Colon (tissue), 2 donors: ENCODE measurements around the gene ABCC1.
"Not testable (repeated sequence)": the region's sequence is repeated elsewhere in the genome, so short reads cannot be mapped to it uniquely, and the experiment has no call there.

Experiments used
- FAIRE-seq: peaks from 2 replicates; lab custom pipeline; 2012; peaks lifted over from hg19 to GRCh38; lab: Jason Lieb, UNC
- donor health status: control.
- donor health status: control.

ABCC1 gene

GRCh38 chr16:15946257-15947044 is 3.0 kb upstream of the ABCC1 start:
- no peak for FAIRE-seq

DNA sequence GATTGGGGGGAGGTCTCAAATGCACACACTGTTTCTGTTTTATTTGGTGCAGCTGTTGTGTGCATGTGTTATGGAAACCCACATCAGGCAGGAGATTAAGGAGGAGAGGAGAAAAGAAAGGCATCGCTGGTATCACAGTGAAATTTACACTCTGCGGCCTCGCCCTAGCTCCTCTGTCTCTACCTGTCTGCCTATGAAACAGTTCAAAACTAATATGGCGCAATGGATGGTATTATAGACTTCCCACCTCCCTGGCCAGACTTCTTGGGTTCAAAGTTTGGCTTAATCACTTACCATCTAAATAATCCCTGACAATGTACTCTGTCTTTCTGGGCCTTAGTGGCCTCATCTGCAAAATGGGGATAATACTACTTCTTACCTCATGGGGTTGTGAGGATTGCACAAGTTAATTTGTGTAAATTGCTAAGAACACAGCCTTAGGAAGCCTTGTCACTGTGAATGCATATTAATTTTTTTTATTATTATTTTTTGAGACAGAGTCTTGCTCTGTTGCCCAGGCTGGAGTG is 1.4 kb upstream of the ABCC1 start:
- FAIRE-seq, result no peak

- no peak for FAIRE-seq
Observed at GRCh38 chr16:15948532-15949209, 745 bp upstream of the ABCC1 start.

DNA sequence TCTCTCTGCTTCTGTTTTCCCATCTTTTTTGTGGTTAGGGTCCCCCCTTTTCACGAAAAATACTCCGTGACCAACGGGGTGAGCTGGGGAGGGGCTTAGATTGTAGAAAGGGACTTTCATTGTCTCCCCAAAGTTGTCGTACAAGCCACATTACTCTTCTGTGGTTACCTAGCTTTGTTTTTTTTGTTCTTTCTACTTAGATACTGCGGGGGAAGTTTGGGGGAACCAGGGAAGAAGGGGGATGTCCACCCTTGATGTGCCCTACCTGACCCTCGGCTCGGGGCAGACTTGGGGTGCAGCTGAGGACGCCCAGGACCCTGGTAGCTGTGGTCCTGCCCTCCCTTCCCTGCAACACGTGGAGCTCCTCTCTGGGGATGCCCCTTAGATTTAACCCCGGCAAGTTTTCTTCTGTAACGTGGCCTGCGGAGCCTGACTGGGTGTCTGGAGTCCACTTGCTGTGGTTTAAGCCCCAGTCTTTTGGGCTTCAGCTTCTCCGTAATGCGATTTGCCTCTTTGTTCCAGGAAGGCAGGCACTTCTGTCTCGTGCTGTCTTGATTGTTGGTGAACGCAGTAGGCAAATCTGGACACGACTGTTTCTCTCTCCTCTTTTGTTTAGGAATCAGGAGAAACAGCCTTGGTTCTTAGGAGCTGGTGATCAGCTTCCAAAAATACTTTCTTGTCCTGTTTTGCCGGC is 892 bp downstream of the ABCC1 start:
- no peak for FAIRE-seq

DNA sequence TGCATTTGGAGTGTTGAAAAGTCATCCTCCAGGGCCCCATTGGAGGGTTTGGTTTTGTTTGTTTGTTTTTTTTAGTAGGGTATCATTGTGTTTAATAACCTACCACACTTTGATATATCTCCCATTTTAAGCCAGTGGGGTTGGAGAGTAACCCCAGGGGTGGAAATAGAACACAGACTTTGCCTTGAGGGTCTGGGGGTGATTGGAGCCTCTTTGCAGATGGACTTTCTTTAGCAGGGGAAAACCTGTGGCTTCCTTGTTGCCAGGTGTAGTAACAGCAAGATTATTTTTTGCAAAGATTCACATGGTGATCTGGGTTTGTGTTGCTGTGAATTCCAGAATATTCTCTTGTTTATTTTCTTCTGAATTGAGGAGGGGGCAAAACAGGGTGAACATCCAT is 1.5 kb downstream of the ABCC1 start:
- FAIRE-seq, result no peak

GRCh38 chr16:15951852-15952251 is 2.4 kb downstream of the ABCC1 start:
- no peak for FAIRE-seq

GRCh38 chr16:15952265-15952711 is 2.9 kb downstream of the ABCC1 start:
- no peak for FAIRE-seq

DNA sequence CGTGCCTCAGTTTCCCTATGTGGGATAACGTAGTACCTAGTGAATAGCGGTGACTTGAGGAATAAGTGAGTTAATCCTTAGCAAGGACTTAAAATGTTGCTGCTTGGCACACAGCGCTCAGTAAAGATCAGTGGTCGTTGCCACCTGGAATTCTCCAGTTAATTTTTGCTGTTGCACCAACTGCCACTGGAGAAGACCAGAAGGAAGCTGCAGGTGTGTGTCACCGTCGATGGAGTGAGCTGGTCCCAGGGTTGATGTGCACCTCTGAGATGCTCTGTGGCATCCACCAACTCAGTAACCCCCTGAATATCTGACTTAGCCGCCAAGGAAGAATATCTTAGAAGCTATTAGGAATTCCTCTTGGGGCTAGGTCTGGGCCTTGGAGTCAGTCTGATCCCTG is 4.1 kb downstream of the ABCC1 start:
- FAIRE-seq, result no peak

DNA sequence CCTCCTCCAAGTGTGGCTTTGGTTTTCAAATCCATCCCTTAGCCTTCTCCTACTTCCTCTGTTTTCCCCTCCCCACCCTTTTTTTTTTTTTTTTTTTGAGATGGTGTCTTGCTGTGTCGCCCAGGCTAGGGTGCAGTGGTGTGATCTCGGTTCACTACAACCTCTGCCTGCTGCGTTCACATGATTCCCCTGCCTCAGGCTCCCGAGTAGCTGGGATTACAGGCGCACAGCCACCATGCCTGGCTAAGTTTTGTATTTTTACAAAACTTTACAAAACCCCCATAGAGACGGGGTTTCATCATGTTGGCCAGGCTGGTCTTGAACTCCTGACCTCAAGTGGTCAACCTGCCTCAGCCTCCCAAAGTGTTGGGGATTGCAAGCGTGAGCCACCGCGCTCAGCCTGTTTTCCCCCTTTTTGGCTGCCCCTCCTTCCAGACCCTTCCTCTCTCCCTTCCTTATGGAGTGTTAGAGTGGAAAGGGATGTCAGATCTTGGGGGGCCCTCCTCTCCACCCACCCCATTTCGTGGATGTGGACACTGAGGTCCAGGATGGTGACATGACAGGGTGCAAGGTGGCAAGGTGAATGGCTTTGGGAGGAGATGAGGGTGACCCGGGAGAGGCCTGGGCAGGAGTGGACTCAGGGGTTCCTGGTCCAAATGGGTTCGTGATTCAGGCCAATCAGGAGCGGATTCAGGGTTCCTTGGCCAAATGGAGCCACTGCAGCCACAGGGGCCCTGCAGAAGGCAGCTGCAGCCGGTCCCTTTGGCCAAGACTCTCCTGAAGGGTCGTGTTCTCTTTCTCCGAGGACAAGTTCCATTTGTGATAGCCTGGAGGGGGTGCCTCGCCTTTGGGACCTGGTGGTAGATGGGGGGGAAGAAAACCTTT is 4.8 kb downstream of the ABCC1 start:
- FAIRE-seq, result no peak

DNA sequence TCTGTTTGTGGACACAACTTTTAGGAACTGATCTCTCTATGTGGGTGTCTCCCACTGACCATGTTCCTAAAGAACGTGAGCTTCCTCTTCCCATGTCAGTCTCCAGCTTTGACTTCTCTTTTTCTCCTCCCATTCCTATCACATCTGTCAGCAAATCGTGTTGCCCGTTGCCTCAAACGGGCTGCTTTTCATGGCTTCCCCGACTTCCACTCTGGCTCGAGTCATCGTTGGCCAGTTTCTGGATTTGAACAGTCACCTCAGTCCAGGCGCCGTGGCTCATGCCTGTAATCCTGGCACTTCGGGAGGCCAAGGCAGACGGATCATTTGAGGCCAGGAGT is 5.4 kb downstream of the ABCC1 start:
- FAIRE-seq, result no peak

DNA sequence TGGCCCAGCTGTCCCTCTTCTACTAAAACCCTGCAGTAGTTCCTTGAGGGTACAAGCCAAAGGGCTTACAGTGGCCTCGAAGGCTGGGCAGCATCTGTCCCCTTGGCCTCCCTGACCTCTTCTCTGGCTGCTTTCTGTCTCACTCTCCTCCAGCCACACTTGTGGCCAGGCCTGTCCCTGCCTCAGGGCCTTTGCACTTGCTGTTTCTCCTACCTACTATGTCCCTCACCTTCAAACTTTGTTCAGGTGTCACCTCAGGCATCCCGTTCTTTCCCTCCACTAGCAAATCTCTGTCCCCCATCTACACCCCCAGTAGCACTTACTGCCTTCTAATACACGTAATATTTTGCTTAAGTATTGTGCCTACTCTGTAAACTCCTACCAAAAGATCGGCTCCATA is 6.0 kb downstream of the ABCC1 start:
- no peak for FAIRE-seq

- FAIRE-seq, result not testable (repeated sequence)
Observed at GRCh38 chr16:15956106-15956505, 6.7 kb downstream of the ABCC1 start.

DNA sequence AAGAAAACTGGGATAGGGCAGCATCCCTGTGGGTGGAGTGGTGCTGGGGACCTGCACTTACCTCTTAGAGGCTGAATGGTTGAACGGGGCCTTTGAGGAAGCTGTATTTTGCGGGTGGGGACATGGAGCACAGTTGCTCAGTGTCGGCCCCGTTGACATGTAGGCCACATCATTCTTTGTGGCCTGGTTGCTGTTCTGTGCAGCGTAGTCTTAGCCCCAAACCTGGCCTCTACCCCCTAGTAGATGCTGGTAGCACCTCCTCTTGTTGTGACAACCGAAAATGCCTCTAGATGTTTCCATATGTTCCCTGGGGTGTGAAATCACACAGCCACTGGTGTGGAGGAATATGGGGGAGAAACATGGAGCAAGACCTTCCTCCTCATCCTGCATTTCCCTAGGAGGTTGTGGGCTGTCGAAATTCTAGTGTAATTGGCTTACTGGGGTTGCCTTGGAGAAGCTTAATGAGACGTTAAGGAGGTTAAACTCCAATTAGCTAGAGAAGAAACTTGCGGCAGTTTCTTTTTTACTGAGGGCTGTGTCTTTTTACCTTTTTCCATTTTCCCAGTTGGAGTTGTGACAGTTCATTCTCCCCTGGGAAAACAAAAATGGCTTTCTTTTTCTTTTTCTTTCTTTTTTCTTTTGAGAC is 9.4 kb downstream of the ABCC1 start:
- no peak for FAIRE-seq

DNA sequence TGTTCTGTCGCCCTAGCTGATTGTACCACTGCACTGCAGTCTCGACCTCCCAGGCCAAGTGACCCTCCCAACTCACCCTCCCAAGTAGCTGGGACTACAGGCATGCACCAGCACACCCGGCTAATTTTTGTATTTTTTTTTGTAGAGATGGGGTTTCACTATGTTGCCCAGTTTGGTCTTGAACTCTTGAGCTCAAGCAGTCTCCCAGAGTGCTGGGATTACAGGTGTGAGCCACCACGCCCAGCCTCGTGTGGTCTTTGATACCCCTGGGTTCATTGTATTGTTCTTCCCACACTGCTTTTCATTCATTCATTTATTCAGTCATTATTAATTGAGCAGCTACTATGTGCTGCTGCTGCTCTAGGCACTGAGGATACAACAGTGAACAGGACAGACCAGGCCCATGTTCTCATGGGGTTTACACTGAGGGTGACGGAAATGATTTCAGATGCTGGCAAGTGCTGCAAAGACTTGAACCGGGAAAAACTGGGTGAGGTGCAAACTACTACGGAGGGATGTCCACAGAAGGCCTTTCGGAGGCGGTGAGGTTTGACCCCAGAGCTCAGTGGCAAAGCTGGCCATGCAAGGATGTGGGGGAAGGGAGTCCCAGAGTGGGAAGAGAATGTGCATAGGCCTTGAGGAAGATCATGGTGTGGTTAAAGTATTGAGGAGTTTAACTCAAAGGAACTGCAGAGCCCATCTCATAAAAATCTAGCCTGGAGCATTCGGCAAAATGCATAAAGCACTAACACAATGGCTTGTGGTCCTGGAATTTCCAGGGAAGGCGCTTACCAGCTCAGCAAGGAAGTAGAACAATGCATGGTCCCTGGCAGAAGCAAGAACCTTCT is 10.9 kb downstream of the ABCC1 start:
- FAIRE-seq, result no peak

GRCh38 chr16:15961060-15961511 is 11.7 kb downstream of the ABCC1 start:
- no peak for FAIRE-seq

GRCh38 chr16:15961571-15962090 is 12.2 kb downstream of the ABCC1 start:
- no peak for FAIRE-seq

DNA sequence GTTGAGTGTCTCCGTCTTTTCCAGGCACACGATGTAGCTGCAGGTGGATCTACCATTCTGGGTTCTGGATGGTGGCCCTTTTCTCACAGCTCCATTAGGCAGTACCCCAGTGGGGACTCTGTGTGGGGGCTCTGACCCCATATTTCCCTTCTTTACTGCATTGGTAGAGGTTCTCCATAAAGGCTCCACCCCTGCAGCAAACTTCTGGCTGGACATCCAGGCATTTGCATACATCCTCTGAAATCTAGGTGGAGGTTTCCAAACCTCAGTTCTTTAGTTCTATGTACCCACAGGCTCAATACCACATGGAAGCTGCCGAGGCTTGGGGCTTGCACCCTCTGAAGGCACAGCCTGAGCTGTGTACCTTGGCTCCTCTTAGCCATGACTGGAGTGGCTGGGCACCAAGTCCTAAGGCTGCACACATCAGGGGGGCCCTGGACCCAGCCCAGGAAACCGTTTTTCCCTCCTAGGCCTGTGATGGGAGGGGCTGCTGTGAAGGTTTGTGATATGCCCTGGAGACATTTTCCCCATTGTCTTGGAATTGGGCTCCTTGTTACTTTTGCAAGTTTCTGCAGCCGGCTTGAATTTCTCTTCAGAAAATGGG is 14.0 kb downstream of the ABCC1 start:
- no peak for FAIRE-seq

DNA sequence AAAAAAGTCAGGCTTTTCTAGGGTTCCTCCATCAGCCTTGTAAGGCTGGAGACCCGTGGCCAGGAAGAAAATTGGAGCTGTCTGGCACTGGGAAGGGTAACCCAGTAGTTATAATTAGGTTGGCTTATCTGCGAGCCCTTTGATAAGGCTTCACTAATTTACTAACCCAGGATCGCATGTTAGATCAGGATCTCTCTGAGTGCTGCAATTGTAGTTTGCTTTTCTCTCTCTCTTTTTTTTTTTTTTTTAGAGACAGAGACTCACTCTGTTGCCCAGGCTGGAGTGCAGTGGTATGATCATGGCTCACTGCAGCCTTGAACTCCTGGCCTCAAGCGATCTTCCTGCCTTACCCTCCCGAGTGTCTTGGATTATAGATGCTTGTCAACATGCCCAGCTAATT is 17.0 kb downstream of the ABCC1 start:
- no peak for FAIRE-seq

- no peak for FAIRE-seq
Observed at GRCh38 chr16:15966836-15967546, 17.6 kb downstream of the ABCC1 start.
